B cell (primary cell): Measurements from ENCODE around the gene CDH18.

Experiments
- EZH2 ChIP-seq: IDR thresholded peaks from 2 replicates; pipeline ENCODE4 v1.6.1; 2012; ENCODE audit warnings: borderline replicate concordance, low read depth, mild to moderate bottlenecking, moderate library complexity, low read length; ENCODE audit not compliant: insufficient read depth, poor library complexity, severe bottlenecking
- TF ChIP-seq, protein P1 (sequence below): fragments of 200-600 bp; IDR thresholded peaks from one replicate; pipeline ENCODE4 v1.8.0; 2022; ENCODE audit warnings: antibody characterized with exemption, mild to moderate bottlenecking

DNA sequence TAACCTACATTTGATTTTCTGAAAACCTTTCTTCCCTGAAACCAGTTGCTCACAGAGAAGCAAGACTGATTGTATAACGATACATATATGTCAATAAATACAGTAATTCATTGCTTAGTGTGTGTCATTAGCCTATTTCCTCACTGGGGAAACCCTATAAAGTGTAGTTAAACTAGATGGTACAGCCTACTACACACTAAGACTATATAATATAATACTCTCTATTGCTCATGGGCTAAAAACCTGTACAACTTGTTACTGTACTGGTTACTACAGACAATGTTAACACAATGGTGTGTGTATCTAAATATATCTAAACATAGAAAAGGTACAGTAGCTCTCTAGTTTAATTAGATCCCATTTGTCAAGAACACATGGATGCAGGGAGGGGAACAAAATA, 181.2 kb downstream of the CDH18 start:
- TF ChIP-seq, protein P1, sequence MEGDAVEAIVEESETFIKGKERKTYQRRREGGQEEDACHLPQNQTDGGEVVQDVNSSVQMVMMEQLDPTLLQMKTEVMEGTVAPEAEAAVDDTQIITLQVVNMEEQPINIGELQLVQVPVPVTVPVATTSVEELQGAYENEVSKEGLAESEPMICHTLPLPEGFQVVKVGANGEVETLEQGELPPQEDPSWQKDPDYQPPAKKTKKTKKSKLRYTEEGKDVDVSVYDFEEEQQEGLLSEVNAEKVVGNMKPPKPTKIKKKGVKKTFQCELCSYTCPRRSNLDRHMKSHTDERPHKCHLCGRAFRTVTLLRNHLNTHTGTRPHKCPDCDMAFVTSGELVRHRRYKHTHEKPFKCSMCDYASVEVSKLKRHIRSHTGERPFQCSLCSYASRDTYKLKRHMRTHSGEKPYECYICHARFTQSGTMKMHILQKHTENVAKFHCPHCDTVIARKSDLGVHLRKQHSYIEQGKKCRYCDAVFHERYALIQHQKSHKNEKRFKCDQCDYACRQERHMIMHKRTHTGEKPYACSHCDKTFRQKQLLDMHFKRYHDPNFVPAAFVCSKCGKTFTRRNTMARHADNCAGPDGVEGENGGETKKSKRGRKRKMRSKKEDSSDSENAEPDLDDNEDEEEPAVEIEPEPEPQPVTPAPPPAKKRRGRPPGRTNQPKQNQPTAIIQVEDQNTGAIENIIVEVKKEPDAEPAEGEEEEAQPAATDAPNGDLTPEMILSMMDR = no peak
- TF ChIP-seq EZH2 = no peak
